ENCODE results near the gene INTS7.

INTS7 gene

DNA sequence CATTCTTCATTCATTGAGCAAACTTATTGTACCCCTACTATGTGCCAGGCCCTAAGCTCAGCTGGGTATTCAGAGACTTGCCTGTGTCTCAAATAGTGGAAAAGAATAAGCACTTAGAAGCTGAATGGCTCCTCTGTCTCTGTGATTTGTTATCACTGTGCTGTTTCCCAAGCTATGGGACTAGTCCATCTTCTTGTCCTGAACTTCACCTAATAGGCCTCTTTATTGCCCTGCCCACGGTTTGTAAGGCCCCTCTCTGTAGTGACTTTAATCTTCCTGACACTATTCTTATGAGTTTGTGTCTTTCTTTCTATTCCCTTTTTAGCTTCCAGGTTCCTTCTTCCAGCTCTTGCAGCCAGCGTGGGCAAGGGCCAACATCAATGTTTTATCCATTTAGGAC lies 119.4 kb downstream of the INTS7 start:
- no peak for DNase-seq (ENCODE audit: low read depth in 2 of 2)
- no peak overlapping the region for H3K4me3 ChIP-seq (replicated peaks in 1 of 2; ENCODE audit: low read depth in 2 of 2, low read length in 2 of 2)
- TF ChIP-seq, protein P1, sequence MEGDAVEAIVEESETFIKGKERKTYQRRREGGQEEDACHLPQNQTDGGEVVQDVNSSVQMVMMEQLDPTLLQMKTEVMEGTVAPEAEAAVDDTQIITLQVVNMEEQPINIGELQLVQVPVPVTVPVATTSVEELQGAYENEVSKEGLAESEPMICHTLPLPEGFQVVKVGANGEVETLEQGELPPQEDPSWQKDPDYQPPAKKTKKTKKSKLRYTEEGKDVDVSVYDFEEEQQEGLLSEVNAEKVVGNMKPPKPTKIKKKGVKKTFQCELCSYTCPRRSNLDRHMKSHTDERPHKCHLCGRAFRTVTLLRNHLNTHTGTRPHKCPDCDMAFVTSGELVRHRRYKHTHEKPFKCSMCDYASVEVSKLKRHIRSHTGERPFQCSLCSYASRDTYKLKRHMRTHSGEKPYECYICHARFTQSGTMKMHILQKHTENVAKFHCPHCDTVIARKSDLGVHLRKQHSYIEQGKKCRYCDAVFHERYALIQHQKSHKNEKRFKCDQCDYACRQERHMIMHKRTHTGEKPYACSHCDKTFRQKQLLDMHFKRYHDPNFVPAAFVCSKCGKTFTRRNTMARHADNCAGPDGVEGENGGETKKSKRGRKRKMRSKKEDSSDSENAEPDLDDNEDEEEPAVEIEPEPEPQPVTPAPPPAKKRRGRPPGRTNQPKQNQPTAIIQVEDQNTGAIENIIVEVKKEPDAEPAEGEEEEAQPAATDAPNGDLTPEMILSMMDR (IDR thresholded peaks at IDR 0.05; ENCODE audit: low read depth, low read length), result no peak

- no peak overlapping the region for H3K4me3 ChIP-seq (replicated peaks in 1 of 2; ENCODE audit: low read depth in 2 of 2, low read length in 2 of 2)
- no peak for DNase-seq (ENCODE audit: low read depth in 2 of 2)
- TF ChIP-seq, protein P1 (IDR thresholded peaks at IDR 0.05; ENCODE audit: low read depth, low read length), result no peak
Measured at GRCh38 chr1:211912844-211913432, 122.4 kb downstream of the INTS7 start.

DNA sequence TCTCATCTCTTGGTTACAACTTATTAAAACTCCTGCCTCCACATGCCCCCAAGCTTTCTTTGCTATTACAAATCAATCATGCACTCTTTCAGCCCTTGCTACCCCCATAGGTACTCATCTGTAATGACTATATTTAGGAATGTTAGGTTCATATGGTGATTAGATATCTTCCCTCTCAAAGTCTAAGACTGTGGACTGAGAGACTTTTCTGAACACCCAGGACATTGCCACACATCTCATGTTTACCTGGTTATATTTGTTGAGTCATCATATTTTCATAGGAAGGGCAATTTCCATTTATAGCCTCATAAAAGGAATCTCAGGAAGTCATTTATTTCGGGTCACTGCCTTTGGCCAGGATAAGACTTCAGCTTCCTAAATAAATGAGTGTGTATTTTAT lies 123.3 kb downstream of the INTS7 start:
- DNase-seq (ENCODE audit: low read depth in 2 of 2), result no peak
- TF ChIP-seq, protein P1 (IDR thresholded peaks at IDR 0.05; ENCODE audit: low read depth, low read length), result no peak
- no peak overlapping the region for H3K4me3 ChIP-seq (replicated peaks in 1 of 2; ENCODE audit: low read depth in 2 of 2, low read length in 2 of 2)

DNA sequence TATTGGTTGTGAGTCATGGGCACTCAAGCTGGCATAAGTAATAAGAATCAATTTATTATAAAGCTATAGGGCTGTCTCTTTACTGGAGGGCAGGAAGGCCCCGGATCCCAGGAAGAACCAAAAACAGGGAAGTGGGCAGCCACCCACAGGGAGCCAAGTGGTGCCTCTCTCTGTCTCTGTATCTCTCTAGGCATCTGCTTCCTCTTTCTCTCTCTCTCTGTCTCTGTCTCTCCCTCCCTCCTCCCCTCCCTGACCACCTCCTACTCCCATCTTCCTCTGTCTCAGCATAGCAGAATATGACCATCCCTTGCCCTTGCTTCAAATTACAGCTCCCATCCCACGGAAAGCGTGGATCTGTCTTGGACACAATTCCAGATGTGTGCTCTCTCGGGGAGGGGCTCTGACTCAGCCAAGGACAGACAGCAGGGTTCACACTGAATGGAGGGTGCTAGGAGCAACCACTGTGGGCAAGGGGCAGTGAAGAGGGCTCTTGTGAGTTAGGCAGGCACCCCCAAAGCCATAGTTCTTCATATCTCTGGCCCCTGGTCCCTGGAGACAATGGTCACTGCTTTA lies 124.4 kb downstream of the INTS7 start:
- no peak for DNase-seq (ENCODE audit: low read depth in 2 of 2)
- TF ChIP-seq, protein P1 (IDR thresholded peaks at IDR 0.05; ENCODE audit: low read depth, low read length), result no peak

DNA sequence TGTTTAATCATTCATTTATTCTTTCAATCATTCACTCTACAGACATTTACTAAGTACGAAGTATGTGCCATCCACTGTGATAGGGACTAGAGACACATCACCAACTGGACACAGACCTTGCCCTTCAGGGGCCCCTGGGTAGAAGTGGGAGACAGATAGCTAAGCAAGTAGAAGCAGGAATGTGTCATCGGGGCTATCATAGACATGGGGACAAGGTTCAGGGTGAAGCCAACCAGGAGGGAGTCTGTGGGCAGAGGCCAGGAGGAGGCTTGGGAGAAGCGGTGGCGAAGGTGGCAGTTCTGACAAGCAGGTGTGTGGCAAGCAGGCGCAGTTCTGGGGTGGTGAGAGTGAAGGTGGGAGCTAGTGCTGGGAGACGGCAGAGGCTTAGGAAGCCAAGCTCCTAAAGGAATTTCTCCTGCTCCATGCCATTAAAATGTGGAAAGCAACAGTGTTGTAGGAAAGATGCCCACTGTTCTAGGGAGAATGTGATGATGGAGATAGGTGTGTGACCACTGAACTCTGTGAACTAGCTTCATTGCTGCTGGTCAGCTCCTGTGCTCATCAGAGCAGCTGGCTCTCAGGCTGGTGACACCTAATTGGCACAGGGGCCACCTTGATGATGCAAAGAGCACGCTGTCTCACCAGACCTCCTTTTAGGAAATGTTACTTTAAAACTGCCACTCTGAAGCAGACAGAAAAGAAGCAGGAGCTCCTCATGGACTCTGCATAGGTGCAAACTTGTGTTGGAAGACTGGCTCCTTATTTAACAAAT lies 125.1 kb downstream of the INTS7 start:
- DNase-seq (ENCODE audit: low read depth in 2 of 2), result no peak
- TF ChIP-seq, protein P1 (IDR thresholded peaks at IDR 0.05; ENCODE audit: low read depth, low read length), result no peak
- no peak overlapping the region for H3K4me3 ChIP-seq (replicated peaks in 1 of 2; ENCODE audit: low read depth in 2 of 2, low read length in 2 of 2)

More for the DNA sequence above, 124.4 kb downstream of the INTS7 start:
- H3K4me3 ChIP-seq (replicated peaks in 1 of 2; ENCODE audit: low read depth in 2 of 2, low read length in 2 of 2), result no peak overlapping the region

DNA sequence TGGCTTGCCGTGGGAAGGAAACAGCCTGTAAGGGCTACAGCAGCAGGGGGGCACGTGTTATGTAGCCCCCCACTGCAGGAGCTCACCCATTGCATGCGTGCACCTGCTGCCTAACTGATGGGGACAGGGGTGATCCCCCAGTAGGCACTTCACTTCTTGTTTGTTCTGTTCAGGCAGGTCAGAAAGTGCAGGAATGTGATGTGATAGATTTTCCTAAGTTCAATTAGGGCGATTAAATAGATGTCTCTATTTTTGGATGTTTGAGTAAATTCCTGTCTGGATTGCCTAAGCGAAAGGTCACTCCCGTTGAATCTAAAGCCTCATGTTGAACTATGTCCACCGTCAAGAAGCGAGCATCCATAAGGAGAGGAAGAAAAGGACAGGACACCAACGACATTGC lies 126.0 kb downstream of the INTS7 start:
- no peak overlapping the region for H3K4me3 ChIP-seq (replicated peaks in 1 of 2; ENCODE audit: low read depth in 2 of 2, low read length in 2 of 2)
- no peak for DNase-seq (ENCODE audit: low read depth in 2 of 2)
- TF ChIP-seq, protein P1 (IDR thresholded peaks at IDR 0.05; ENCODE audit: low read depth, low read length), result no peak
